Activated CD8-positive, alpha-beta T cell treated with anti-CD3 and anti-CD28 coated beads for 36 hours (primary cell): Measurements from ENCODE around the gene TAF12. TPM values are rescaled to one million over a fixed set of nuclear protein-coding genes. Genes with fewer than 3 reads are reported as not detected.

ENCODE experiments used
- ATAC-seq: fragments of 200-7000 bp; cut with Tn5 transposase; one replicate; pipeline ENCODE4 v1.10.0; 2021; ENCODE audit warnings: mild to moderate bottlenecking, moderate library complexity
- CTCF ChIA-PET: fragments of 350-600 bp; sonication (Branson Sonifier 250); formaldehyde crosslinking; loops from one replicate; lab custom pipeline; 2021; ENCODE audit warnings: antibody characterized with exemption; lab: Charles Lee
- POLR2A ChIA-PET: fragments of 350-600 bp; sonication (Branson Sonifier 250); formaldehyde crosslinking; loops from one replicate; lab custom pipeline; 2021; ENCODE audit warnings: antibody characterized with exemption; lab: Charles Lee
- DNase-seq: peaks from one replicate; pipeline ENCODE4 v3.0.0-alpha.2; 2020
- H3K27ac Mint-ChIP-seq: one replicate; pipeline ENCODE4 v1.8.0; 2021; ENCODE audit warnings: mild to moderate bottlenecking, mixed read lengths
- H3K27me3 Mint-ChIP-seq: one replicate; pipeline ENCODE4 v1.8.0; 2021; ENCODE audit warnings: mixed read lengths
- H3K36me3 Mint-ChIP-seq: one replicate; pipeline ENCODE4 v1.8.0; 2021; ENCODE audit warnings: low read depth, mixed read lengths
- H3K4me1 Mint-ChIP-seq: one replicate; pipeline ENCODE4 v1.8.0; 2021; ENCODE audit warnings: low read depth, mixed read lengths
- H3K4me3 Mint-ChIP-seq: one replicate; pipeline ENCODE4 v1.8.0; 2021; ENCODE audit warnings: mild to moderate bottlenecking, moderate library complexity, mixed read lengths
- H3K9me3 Mint-ChIP-seq: one replicate; pipeline ENCODE4 v1.8.0; 2021; ENCODE audit warnings: mixed read lengths
- CTCF ChIP-seq: fragments of 200-600 bp; IDR thresholded peaks from one replicate; pipeline ENCODE4 v1.8.0; 2022; ENCODE audit warnings: antibody characterized with exemption, mild to moderate bottlenecking
- intact Hi-C: fragments of 100-400 bp; cut with micrococcal nuclease; formaldehyde crosslinking; loops from one replicate; pipeline ENCODE4 v1.10.0; 2022
- total RNA-seq, 2 experiments: library from RNA; stranded (reverse); gene quantifications; one replicate each; pipeline ENCODE4 v1.2.3, GENCODE V29; 2021

TAF12 gene
- total RNA-seq, 2 experiments from 2014 or later, result 21.3 to 23.0 TPM

- Mint-ChIP-seq H3K4me3 (peak overlapping the region; percentile 98), H3K27me3 (no peaks in the 10 kb centered on the region), H3K9me3 (no peaks in the 10 kb centered on the region), H3K4me1 (peaks cover 38% of the 10 kb centered on the region), H3K27ac (peak overlapping the region; percentile 97), H3K36me3 (peaks cover 16% of the 10 kb centered on the region)
- ChIA-PET CTCF (interaction anchor here (1.0 to 3.5 kb wide), 6 partner anchors 23 to 235 kb away, joined by 3 to 21 read pairs (median 6); partner anchors contain the start of genes GMEB1 and YTHDF2), POLR2A (interaction anchor here (0.6 to 13.2 kb wide), 10 partner anchors 11 to 396 kb away, joined by 3 to 189 read pairs (median 5); partner anchors contain the start of genes GMEB1, RCC1, TRNAU1AP and YTHDF2)
- intact Hi-C loops, result loop anchor here (5.0 kb wide), 2 partner anchors 125 to 235 kb away; no protein-coding TSS in a partner anchor
- DNase-seq (no peak), ATAC-seq (peak; percentile 5)
- no peak for TF ChIP-seq CTCF
These were observed 616 bp downstream of the TAF12 start for GRCh38 chr1:28642056-28642846.

GRCh38 chr1:28640766-28641165, 2.1 kb downstream of the TAF12 start:
- Mint-ChIP-seq H3K4me1 (peaks cover 40% of the 10 kb centered on the region), H3K9me3 (no peaks in the 10 kb centered on the region), H3K36me3 (peaks cover 16% of the 10 kb centered on the region), H3K27ac (no peak overlapping the region), H3K27me3 (no peaks in the 10 kb centered on the region), H3K4me3 (peak overlapping the region; percentile 98)
- CTCF ChIA-PET, result interaction anchor here (0.6 to 2.0 kb wide), 4 partner anchors 38 to 236 kb away, joined by 3 to 12 read pairs (median 4); no protein-coding TSS in a partner anchor
- ATAC-seq, result no peak
- TF ChIP-seq CTCF, result no peak
- intact Hi-C loops, result loop anchor here (5.0 kb wide), 2 partner anchors 123 to 237 kb away; no protein-coding TSS in a partner anchor
- POLR2A ChIA-PET, result interaction anchor here (0.8 to 13.2 kb wide), 4 partner anchors 28 to 122 kb away, joined by 3 to 189 read pairs (median 4); partner anchors contain the start of genes GMEB1 and YTHDF2
- DNase-seq, result peak; percentile 57

GRCh38 chr1:28632560-28632959, 10.3 kb downstream of the TAF12 start:
- H3K36me3 Mint-ChIP-seq, result peaks cover 3% of the 10 kb centered on the region
- peaks cover 19% of the 10 kb centered on the region for H3K4me1 Mint-ChIP-seq
- TF ChIP-seq CTCF, result no peak
- peak overlapping the region; percentile 17 for H3K27ac Mint-ChIP-seq
- no peaks in the 10 kb centered on the region for H3K27me3 Mint-ChIP-seq
- no peak overlapping the region for H3K4me3 Mint-ChIP-seq
- intact Hi-C loops, result no loop called here
- H3K9me3 Mint-ChIP-seq, result no peaks in the 10 kb centered on the region
- POLR2A ChIA-PET, result interaction anchor here (0.6 kb wide), 1 partner anchor 201 kb away, joined by 3 read pairs; no protein-coding TSS in a partner anchor
- DNase-seq (no peak), ATAC-seq (no peak)
- CTCF ChIA-PET, result no interaction called here

DNA sequence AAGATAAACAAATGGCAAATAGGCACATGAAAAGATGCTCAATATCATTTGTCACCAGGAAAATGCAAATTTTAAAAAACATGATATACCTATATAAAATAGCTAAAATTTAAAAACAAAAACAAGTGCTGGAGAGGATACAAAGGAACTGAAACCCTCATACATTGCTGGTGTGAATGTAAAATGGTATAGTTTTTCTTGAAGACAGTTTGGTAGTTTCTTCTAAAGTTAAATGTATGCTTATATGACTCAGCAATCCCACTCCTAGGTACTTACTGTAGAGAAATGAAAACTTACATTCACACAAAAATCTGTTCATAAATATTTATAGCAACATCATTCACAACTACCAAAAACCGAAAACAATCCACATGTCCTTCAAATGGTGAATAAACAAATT, 11.2 kb downstream of the TAF12 start:
- Mint-ChIP-seq H3K4me1 (peaks cover 16% of the 10 kb centered on the region), H3K27ac (no peak overlapping the region), H3K4me3 (no peak overlapping the region), H3K36me3 (peaks cover 3% of the 10 kb centered on the region), H3K9me3 (no peaks in the 10 kb centered on the region), H3K27me3 (no peaks in the 10 kb centered on the region)
- intact Hi-C loops, result no loop called here
- DNase-seq, result no peak
- no peak for ATAC-seq
- TF ChIP-seq CTCF, result no peak
- CTCF ChIA-PET, result interaction anchor here (1.8 kb wide), 1 partner anchor 245 kb away, joined by 6 read pairs; no protein-coding TSS in a partner anchor
- POLR2A ChIA-PET, result interaction anchor here (1.0 kb wide), 1 partner anchor 17 kb away, joined by 5 read pairs; the partner anchor contains the start of gene RNU11
